Cardiac fibroblast (primary cell): ENCODE results near the gene MYPN.

ENCODE experiments used
- DNase-seq, 2 donors: peaks; one replicate each; pipeline versions ENCODE4 v3.0.0 to v3.0.0-alpha.2; 2010; ENCODE audit warnings: low read depth in 2 of 2
- H3K4me3 ChIP-seq, 2 donors: replicated peaks in 1 of 2; 1 replicate in 1 of 2; 2 replicates in 1 of 2; pipeline ENCODE4 v1.5.1; 2011; ENCODE audit warnings: low read depth in 2 of 2, low read length in 2 of 2, mild to moderate bottlenecking in 2 of 2, moderate library complexity in 1 of 2
- TF ChIP-seq, protein P1 (sequence below): IDR thresholded peaks from one replicate; pipeline ENCODE4 v1.5.1; 2011; ENCODE audit warnings: low read depth, mild to moderate bottlenecking, low read length, inconsistent platforms

MYPN gene, protein sequence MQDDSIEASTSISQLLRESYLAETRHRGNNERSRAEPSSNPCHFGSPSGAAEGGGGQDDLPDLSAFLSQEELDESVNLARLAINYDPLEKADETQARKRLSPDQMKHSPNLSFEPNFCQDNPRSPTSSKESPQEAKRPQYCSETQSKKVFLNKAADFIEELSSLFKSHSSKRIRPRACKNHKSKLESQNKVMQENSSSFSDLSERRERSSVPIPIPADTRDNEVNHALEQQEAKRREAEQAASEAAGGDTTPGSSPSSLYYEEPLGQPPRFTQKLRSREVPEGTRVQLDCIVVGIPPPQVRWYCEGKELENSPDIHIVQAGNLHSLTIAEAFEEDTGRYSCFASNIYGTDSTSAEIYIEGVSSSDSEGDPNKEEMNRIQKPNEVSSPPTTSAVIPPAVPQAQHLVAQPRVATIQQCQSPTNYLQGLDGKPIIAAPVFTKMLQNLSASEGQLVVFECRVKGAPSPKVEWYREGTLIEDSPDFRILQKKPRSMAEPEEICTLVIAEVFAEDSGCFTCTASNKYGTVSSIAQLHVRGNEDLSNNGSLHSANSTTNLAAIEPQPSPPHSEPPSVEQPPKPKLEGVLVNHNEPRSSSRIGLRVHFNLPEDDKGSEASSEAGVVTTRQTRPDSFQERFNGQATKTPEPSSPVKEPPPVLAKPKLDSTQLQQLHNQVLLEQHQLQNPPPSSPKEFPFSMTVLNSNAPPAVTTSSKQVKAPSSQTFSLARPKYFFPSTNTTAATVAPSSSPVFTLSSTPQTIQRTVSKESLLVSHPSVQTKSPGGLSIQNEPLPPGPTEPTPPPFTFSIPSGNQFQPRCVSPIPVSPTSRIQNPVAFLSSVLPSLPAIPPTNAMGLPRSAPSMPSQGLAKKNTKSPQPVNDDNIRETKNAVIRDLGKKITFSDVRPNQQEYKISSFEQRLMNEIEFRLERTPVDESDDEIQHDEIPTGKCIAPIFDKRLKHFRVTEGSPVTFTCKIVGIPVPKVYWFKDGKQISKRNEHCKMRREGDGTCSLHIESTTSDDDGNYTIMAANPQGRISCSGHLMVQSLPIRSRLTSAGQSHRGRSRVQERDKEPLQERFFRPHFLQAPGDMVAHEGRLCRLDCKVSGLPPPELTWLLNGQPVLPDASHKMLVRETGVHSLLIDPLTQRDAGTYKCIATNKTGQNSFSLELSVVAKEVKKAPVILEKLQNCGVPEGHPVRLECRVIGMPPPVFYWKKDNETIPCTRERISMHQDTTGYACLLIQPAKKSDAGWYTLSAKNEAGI (N-terminal part only)

DNA sequence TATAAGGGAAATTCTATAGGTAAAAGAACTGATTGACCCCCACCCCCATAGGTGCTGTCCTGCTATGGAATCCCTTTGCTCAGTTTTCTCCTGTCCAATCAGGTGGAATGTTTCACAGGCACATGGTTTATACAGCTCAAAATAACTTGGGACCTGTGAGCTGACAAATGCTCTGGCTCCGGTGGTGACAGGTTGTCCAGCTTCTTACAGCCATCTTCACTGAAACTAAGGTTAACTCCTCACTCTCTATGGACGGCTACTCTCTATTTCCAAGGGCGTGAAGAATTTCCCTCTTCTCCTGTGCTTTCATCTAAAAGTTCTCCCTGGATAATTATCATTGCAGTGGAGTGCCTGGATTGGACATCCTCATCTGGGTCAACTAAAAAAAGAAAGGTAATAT is at the start of gene MYPN:
MYPN (plus strand) TSS at position 158 of the 400 bp plus-strand sequence. CDS start 11,951 bp downstream, outside the sequence.
- no peak for DNase-seq
- no peak within 1 kb of the TSS for H3K4me3 ChIP-seq

DNA sequence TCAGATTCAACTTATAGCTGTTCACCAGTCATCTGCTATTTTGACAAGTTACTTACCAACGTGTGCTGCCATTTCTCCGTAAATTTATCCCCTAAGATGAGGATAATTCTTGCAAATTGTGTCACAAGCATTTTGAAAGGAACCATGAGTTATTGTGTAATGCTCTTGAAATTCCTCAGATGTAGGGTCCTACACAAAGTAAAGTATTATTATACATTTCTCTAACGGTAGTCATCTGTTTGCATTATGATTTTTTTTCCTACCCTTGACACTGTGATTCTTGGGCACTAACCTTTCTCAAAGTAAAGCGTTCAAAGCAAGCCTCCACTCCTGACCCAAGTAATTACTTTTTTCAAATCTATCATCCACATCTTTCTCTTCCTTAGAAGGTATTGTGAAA is 42.3 kb upstream of the MYPN start:
- no peak for DNase-seq
- TF ChIP-seq, protein P1, sequence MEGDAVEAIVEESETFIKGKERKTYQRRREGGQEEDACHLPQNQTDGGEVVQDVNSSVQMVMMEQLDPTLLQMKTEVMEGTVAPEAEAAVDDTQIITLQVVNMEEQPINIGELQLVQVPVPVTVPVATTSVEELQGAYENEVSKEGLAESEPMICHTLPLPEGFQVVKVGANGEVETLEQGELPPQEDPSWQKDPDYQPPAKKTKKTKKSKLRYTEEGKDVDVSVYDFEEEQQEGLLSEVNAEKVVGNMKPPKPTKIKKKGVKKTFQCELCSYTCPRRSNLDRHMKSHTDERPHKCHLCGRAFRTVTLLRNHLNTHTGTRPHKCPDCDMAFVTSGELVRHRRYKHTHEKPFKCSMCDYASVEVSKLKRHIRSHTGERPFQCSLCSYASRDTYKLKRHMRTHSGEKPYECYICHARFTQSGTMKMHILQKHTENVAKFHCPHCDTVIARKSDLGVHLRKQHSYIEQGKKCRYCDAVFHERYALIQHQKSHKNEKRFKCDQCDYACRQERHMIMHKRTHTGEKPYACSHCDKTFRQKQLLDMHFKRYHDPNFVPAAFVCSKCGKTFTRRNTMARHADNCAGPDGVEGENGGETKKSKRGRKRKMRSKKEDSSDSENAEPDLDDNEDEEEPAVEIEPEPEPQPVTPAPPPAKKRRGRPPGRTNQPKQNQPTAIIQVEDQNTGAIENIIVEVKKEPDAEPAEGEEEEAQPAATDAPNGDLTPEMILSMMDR, result no peak
- no peak overlapping the region for H3K4me3 ChIP-seq

More for the DNA sequence above, at the start of gene MYPN:
- TF ChIP-seq, protein P1, result no peak

DNA sequence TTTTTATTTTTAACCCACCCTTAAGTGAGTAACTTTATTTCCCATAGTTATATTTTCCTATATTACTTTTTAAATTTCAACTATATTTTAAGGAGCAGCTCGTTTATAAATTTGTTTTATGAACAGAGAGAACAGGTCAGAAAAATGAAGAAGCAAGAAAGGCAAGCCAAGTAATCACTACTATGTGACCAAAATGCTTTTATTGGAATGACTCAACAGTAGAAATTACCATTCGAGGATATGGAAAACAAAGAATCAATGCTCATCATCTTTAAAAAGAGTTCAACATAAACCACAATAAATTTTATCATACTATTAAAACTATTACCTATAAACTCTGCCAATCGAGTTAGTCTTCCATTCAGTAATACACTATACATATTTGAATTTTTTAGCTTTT is 41.8 kb upstream of the MYPN start:
- TF ChIP-seq, protein P1, result no peak
- DNase-seq, result no peak
- H3K4me3 ChIP-seq, result no peak overlapping the region

DNA sequence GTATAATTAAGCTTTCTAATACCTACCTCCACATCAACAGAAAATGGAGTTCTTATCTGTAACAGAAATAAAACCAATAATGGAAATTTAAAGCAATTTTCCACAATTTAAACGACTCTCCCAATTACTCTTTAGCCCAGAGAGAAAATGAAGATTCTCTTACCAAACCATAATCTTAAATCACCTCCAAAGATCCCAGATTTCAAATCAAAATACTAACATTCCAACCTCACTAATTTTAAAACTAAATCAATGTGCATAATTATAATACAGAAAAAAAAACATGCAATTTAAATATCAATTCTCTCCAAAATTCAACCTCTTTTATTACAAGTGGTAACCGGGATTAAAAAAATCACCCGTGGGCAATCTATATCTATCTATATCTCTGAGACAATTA is 35.7 kb upstream of the MYPN start:
- TF ChIP-seq, protein P1, result no peak
- H3K4me3 ChIP-seq, result peak overlapping the region; percentile 97 to 99
- DNase-seq, result no peak

DNA sequence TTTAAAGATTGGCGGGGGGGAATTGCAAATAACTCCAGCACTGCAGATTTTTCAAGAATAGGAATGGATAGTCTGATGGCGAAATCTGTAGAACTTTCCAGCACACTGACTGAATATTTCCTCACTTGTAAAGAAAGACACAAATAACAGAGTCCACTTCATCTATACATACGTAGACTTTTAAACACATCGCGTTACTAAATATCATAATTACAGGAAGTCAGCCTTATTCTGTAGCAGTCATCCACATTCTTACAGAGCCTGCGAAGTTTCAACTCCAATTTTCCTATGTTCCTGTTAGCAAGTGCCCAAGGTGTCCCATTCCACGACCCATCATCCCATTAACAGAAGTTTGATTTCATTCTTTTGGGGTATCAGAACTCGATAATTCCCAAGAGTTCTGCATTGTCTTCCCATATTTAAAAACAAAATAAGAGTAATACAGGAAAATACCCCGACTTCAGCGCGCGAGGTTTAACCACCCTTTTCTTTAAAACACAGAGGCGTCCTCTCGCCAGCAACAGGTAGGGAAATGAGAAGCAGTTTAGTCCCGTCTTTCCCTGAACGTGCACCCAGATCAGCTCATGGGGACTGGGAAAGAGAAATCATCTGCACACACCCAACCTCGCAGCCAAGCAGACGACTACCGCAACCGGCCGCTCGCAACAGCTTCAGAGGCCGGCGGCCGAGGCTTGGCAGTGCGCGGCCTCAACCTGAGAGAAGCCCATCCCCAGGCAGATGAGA is 35.1 kb upstream of the MYPN start:
- peak; percentile 35 to 47 for DNase-seq
- peak overlapping the region; percentile 97 to 99 for H3K4me3 ChIP-seq
- TF ChIP-seq, protein P1, result no peak
